Osteocyte (in vitro differentiated cells): Measurements from ENCODE around the gene PRIMPOL. TPM values are rescaled to one million over a fixed set of nuclear protein-coding genes. Genes with fewer than 3 reads are reported as not detected.

Experiments used
- DNase-seq: peaks from one replicate; pipeline ENCODE4 v3.0.0; 2021; ENCODE audit warnings: mixed read lengths; ENCODE audit not compliant: unreplicated experiment; ENCODE audit errors: extremely low spot score
- H3K27ac Mint-ChIP-seq: one replicate; pipeline ENCODE4 v1.8.0; 2021; ENCODE audit warnings: mild to moderate bottlenecking, mixed read lengths; ENCODE audit not compliant: unreplicated experiment
- H3K27me3 Mint-ChIP-seq: one replicate; pipeline ENCODE4 v1.8.0; 2021; ENCODE audit warnings: mixed read lengths; ENCODE audit not compliant: unreplicated experiment
- H3K36me3 Mint-ChIP-seq: one replicate; pipeline ENCODE4 v1.8.0; 2021; ENCODE audit warnings: mixed read lengths; ENCODE audit not compliant: unreplicated experiment
- H3K4me1 Mint-ChIP-seq: one replicate; pipeline ENCODE4 v1.8.0; 2021; ENCODE audit warnings: mixed read lengths; ENCODE audit not compliant: unreplicated experiment
- H3K4me3 Mint-ChIP-seq: one replicate; pipeline ENCODE4 v1.8.0; 2021; ENCODE audit warnings: mild to moderate bottlenecking, moderate library complexity, mixed read lengths; ENCODE audit not compliant: unreplicated experiment
- H3K9me3 Mint-ChIP-seq: one replicate; pipeline ENCODE4 v1.8.0; 2021; ENCODE audit warnings: mixed read lengths; ENCODE audit not compliant: unreplicated experiment
- total RNA-seq: library from RNA; stranded (reverse); gene quantifications from 2 replicates; pipeline ENCODE4 v1.2.1, GENCODE V29; 2021
- TF ChIP-seq, protein P1 (sequence below): fragments of 200-600 bp; sonication (generic); IDR thresholded peaks from 2 replicates; pipeline ENCODE4 v1.5.0; 2021; ENCODE audit warnings: antibody characterized with exemption, mild to moderate bottlenecking, moderate library complexity

PRIMPOL gene
- total RNA-seq, 1 donor from 2014 or later = 17.5 TPM

DNA sequence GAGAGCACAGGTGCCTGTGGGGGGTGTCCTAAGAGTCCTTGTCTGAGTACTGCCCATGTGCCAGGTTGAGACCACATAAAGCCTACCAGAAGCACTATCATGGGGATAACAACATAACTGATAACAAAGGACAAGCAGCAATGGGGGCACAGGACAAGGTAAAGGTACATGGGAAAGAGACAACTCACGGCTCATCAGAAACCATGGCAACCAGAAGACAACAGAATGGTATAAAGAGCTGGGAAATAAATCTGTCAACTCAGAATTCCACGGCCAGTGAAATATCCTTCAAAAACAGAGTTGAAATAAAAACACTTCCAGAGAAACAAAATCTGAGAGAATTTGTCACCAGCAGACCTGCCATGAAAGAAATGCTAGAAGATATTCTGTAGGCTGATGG is 64.3 kb downstream of the PRIMPOL start:
- Mint-ChIP-seq H3K9me3 (peaks cover 2% of the 10 kb centered on the region), H3K36me3 (peaks cover 8% of the 10 kb centered on the region), H3K27me3 (no peaks in the 10 kb centered on the region), H3K4me3 (no peak overlapping the region), H3K4me1 (peaks cover 7% of the 10 kb centered on the region), H3K27ac (peak overlapping the region; percentile 12)
- TF ChIP-seq, protein P1, sequence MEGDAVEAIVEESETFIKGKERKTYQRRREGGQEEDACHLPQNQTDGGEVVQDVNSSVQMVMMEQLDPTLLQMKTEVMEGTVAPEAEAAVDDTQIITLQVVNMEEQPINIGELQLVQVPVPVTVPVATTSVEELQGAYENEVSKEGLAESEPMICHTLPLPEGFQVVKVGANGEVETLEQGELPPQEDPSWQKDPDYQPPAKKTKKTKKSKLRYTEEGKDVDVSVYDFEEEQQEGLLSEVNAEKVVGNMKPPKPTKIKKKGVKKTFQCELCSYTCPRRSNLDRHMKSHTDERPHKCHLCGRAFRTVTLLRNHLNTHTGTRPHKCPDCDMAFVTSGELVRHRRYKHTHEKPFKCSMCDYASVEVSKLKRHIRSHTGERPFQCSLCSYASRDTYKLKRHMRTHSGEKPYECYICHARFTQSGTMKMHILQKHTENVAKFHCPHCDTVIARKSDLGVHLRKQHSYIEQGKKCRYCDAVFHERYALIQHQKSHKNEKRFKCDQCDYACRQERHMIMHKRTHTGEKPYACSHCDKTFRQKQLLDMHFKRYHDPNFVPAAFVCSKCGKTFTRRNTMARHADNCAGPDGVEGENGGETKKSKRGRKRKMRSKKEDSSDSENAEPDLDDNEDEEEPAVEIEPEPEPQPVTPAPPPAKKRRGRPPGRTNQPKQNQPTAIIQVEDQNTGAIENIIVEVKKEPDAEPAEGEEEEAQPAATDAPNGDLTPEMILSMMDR = no peak
- DNase-seq = no peak

- no peaks in the 10 kb centered on the region for H3K27me3 Mint-ChIP-seq
- DNase-seq = no peak
- TF ChIP-seq, protein P1 = no peak
- peaks cover 9% of the 10 kb centered on the region for H3K36me3 Mint-ChIP-seq
- H3K9me3 Mint-ChIP-seq = peaks cover 7% of the 10 kb centered on the region
- no peak overlapping the region for H3K27ac Mint-ChIP-seq
- H3K4me3 Mint-ChIP-seq = no peak overlapping the region
- H3K4me1 Mint-ChIP-seq = peaks cover 7% of the 10 kb centered on the region
Measured at GRCh38 chr4:184715526-184715925, 66.0 kb downstream of the PRIMPOL start.

- Mint-ChIP-seq H3K27ac (no peak overlapping the region), H3K4me1 (peaks cover 3% of the 10 kb centered on the region), H3K4me3 (no peak overlapping the region), H3K36me3 (peaks cover 17% of the 10 kb centered on the region), H3K27me3 (no peaks in the 10 kb centered on the region), H3K9me3 (peaks cover 15% of the 10 kb centered on the region)
- no peak for DNase-seq
- TF ChIP-seq, protein P1 = no peak
Measured at GRCh38 chr4:184719407-184719806, 69.9 kb downstream of the PRIMPOL start.

DNA sequence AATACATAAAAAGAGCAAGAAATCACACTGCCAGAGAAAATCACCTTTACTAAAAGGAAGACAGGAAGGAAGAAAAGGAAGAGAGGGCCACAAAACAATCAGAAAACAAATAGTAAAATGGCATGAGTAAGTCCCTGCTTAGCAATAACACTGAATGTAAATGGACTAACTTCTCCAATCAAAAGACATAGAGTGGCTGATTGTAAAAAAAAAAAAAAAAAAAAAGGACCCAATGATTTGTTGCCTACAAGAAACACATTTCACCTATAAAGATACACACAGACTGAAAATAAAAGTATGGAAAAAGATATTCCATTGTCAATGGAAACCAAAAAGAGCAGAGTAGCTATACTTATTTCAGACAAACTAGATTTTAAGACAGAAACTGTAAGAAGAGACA is 71.7 kb downstream of the PRIMPOL start:
- peaks cover 15% of the 10 kb centered on the region for H3K9me3 Mint-ChIP-seq
- TF ChIP-seq, protein P1 = no peak
- no peaks in the 10 kb centered on the region for H3K27me3 Mint-ChIP-seq
- H3K27ac Mint-ChIP-seq = no peak overlapping the region
- peaks cover 16% of the 10 kb centered on the region for H3K36me3 Mint-ChIP-seq
- no peak overlapping the region for H3K4me3 Mint-ChIP-seq
- no peak for DNase-seq
- H3K4me1 Mint-ChIP-seq = peaks cover 3% of the 10 kb centered on the region

DNA sequence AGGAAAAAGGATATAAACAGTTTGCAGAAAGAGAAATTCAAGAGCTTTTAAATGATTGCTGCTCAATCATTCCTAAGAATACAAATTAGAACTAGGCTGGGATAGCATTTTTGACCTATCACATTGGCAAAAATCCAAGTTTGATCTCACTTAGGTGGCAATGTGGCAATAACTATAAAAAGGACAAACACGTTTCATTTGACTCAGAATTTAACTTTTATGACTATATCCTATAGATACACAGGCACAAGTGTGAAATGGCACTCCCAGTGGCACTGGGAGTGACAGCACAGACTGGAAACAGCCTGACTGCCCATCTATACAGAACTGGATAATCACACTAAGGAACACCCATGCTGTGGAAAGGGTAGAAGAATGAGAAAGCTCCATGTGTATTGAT is 73.3 kb downstream of the PRIMPOL start:
- H3K36me3 Mint-ChIP-seq = peaks cover 12% of the 10 kb centered on the region
- H3K4me1 Mint-ChIP-seq = no peaks in the 10 kb centered on the region
- H3K9me3 Mint-ChIP-seq = peaks cover 15% of the 10 kb centered on the region
- no peak overlapping the region for H3K27ac Mint-ChIP-seq
- no peaks in the 10 kb centered on the region for H3K27me3 Mint-ChIP-seq
- TF ChIP-seq, protein P1 = no peak
- no peak overlapping the region for H3K4me3 Mint-ChIP-seq
- DNase-seq = no peak
